Esophagus squamous epithelium (tissue), 4 donors: Measurements from ENCODE around the gene NSG1.

Experiments used
- POLR2A ChIP-seq, 4 donors: fragments of 450-650 bp; IDR thresholded peaks; one replicate each; pipeline ENCODE4 v1.6.1; 2017; ENCODE audit warnings: antibody characterized with exemption in 4 of 4, mild to moderate bottlenecking in 4 of 4, moderate library complexity in 3 of 4
- TF ChIP-seq, protein P1 (sequence below), 6 experiments: fragments of 450-650 bp in 4 of 6; fragments of 200-600 bp in 2 of 6; sonication (generic) in 2 of 6; IDR thresholded peaks; one replicate each; pipeline ENCODE4 v1.5.1; 2016 to 2019; ENCODE audit warnings: antibody characterized with exemption in 6 of 6, mild to moderate bottlenecking in 4 of 6, moderate library complexity in 4 of 6

DNA sequence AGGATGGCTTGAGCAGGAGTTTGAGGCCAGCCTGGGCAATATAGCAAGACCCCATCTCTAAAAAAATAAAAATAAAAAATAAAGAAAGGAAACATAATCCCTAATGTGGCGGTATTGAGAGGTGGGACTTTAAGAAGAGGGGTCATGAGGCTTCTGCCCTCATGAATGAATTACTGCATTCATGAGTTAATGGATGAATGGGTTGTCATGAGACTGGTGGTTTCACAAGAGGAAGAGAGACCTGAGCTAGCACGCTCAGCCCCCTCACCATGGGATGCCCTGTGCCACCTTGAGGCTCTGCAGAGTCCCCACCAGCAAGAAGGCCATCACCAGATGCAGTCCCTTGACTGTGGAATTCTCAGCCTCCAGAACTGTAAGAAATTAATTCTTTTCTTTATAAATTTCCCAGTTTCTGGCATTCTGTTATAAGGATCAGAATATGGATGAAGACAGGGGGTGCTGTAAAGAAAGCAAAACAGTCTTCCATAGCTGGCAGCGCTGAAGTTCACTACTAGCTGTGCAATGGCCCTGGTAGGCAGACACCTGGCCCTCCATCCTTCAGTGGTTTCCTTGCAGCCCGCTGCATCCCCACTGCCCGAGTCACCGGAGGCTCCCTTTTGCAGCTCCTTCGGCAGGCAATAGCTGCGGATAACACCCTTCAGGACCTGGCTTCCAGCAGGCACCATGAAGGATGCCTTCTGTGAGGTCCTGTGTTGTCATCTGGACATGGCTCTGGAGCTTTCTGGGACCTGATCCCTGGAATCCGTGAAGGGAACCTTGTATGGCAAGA, 44.8 kb upstream of the NSG1 start:
- TF ChIP-seq, protein P1, sequence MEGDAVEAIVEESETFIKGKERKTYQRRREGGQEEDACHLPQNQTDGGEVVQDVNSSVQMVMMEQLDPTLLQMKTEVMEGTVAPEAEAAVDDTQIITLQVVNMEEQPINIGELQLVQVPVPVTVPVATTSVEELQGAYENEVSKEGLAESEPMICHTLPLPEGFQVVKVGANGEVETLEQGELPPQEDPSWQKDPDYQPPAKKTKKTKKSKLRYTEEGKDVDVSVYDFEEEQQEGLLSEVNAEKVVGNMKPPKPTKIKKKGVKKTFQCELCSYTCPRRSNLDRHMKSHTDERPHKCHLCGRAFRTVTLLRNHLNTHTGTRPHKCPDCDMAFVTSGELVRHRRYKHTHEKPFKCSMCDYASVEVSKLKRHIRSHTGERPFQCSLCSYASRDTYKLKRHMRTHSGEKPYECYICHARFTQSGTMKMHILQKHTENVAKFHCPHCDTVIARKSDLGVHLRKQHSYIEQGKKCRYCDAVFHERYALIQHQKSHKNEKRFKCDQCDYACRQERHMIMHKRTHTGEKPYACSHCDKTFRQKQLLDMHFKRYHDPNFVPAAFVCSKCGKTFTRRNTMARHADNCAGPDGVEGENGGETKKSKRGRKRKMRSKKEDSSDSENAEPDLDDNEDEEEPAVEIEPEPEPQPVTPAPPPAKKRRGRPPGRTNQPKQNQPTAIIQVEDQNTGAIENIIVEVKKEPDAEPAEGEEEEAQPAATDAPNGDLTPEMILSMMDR (IDR thresholded peaks at IDR 0.05): no peak
- no peak for TF ChIP-seq POLR2A (IDR thresholded peaks at IDR 0.05)
